ENCODE results near the gene CSNK2B. TPM values are rescaled to one million over a fixed set of nuclear protein-coding genes. Genes with fewer than 3 reads are reported as not detected.

The CSNK2B gene
- total and polyA plus RNA-seq, 9 of the 15 experiments (the other 6 are each of a cell fraction or from before 2014, with no cell fraction given): 120 to 1,126 (median 529) TPM

DNA sequence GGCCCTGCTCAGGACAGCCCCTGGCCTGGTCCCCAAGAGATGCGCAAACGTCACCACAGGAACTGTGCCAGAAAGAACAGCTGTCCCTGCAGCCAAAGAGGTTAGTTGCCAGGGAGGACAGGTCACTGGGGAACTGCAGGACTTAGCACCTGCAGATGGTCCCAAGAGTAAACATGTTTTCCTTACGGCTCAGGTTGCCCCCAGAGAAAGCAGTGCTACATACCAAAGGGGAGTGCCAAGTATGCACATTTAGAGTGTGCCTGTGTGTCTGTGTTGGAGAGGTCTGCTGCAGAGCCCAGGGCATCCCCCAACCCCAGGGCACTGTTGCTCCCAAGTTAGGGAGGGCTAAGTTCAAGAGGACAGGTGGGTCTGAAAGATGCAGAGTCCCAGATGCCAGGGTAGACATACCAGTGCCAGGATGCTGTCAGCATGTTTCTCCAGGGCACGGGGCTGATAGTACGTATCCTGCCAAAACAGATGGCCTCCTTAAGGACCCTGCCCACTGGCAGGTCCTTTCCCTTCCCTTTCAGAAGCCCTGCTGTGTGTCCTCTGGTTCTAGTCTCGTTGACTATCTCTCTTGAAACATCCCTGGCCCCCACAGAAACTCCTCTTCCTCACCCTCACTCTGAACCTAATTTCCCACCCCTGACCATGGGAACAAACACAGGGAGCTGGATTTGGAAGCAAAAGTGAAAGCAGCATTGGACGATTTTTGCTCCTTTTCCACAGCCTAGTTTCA, 36.0 kb downstream of the CSNK2B start (continued):
- TF ChIP-seq FOXA3 (CRISPR knock-in tag; conservative IDR thresholded peaks at IDR 0.05 in 1 of 2, IDR thresholded peaks at IDR 0.05 in 1 of 2) (peak in 1 of 2 experiments; percentile 75; a peak in 1 of 4 replicates), NR1H2 (CRISPR knock-in tag; IDR thresholded peaks at IDR 0.05) (no peak), ARID1B (IDR thresholded peaks at IDR 0.05) (no peak), MXI1 (IDR thresholded peaks at IDR 0.05; ENCODE audit: low read depth, low read length) (no peak), FOXK2 (conservative IDR thresholded peaks at IDR 0.05 in 1 of 2, IDR thresholded peaks at IDR 0.05 in 1 of 2; ENCODE audit: low read depth in 2 of 2) (0 out of 4 replicates have a peak, but pooled peaks of 1 of the 2 experiments have one; percentile 11), ZNF707 (CRISPR knock-in tag; conservative IDR thresholded peaks at IDR 0.05) (no peak), BRF1 (IDR thresholded peaks at IDR 0.05; ENCODE audit: borderline replicate concordance, extremely low read depth, insufficient read length) (no peak), ZFP36 (IDR thresholded peaks at IDR 0.05; ENCODE audit: low read depth, low read length, partially characterized antibody) (no peak)
- TF ChIP-seq, protein P1, sequence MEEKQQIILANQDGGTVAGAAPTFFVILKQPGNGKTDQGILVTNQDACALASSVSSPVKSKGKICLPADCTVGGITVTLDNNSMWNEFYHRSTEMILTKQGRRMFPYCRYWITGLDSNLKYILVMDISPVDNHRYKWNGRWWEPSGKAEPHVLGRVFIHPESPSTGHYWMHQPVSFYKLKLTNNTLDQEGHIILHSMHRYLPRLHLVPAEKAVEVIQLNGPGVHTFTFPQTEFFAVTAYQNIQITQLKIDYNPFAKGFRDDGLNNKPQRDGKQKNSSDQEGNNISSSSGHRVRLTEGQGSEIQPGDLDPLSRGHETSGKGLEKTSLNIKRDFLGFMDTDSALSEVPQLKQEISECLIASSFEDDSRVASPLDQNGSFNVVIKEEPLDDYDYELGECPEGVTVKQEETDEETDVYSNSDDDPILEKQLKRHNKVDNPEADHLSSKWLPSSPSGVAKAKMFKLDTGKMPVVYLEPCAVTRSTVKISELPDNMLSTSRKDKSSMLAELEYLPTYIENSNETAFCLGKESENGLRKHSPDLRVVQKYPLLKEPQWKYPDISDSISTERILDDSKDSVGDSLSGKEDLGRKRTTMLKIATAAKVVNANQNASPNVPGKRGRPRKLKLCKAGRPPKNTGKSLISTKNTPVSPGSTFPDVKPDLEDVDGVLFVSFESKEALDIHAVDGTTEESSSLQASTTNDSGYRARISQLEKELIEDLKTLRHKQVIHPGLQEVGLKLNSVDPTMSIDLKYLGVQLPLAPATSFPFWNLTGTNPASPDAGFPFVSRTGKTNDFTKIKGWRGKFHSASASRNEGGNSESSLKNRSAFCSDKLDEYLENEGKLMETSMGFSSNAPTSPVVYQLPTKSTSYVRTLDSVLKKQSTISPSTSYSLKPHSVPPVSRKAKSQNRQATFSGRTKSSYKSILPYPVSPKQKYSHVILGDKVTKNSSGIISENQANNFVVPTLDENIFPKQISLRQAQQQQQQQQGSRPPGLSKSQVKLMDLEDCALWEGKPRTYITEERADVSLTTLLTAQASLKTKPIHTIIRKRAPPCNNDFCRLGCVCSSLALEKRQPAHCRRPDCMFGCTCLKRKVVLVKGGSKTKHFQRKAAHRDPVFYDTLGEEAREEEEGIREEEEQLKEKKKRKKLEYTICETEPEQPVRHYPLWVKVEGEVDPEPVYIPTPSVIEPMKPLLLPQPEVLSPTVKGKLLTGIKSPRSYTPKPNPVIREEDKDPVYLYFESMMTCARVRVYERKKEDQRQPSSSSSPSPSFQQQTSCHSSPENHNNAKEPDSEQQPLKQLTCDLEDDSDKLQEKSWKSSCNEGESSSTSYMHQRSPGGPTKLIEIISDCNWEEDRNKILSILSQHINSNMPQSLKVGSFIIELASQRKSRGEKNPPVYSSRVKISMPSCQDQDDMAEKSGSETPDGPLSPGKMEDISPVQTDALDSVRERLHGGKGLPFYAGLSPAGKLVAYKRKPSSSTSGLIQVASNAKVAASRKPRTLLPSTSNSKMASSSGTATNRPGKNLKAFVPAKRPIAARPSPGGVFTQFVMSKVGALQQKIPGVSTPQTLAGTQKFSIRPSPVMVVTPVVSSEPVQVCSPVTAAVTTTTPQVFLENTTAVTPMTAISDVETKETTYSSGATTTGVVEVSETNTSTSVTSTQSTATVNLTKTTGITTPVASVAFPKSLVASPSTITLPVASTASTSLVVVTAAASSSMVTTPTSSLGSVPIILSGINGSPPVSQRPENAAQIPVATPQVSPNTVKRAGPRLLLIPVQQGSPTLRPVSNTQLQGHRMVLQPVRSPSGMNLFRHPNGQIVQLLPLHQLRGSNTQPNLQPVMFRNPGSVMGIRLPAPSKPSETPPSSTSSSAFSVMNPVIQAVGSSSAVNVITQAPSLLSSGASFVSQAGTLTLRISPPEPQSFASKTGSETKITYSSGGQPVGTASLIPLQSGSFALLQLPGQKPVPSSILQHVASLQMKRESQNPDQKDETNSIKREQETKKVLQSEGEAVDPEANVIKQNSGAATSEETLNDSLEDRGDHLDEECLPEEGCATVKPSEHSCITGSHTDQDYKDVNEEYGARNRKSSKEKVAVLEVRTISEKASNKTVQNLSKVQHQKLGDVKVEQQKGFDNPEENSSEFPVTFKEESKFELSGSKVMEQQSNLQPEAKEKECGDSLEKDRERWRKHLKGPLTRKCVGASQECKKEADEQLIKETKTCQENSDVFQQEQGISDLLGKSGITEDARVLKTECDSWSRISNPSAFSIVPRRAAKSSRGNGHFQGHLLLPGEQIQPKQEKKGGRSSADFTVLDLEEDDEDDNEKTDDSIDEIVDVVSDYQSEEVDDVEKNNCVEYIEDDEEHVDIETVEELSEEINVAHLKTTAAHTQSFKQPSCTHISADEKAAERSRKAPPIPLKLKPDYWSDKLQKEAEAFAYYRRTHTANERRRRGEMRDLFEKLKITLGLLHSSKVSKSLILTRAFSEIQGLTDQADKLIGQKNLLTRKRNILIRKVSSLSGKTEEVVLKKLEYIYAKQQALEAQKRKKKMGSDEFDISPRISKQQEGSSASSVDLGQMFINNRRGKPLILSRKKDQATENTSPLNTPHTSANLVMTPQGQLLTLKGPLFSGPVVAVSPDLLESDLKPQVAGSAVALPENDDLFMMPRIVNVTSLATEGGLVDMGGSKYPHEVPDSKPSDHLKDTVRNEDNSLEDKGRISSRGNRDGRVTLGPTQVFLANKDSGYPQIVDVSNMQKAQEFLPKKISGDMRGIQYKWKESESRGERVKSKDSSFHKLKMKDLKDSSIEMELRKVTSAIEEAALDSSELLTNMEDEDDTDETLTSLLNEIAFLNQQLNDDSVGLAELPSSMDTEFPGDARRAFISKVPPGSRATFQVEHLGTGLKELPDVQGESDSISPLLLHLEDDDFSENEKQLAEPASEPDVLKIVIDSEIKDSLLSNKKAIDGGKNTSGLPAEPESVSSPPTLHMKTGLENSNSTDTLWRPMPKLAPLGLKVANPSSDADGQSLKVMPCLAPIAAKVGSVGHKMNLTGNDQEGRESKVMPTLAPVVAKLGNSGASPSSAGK (IDR thresholded peaks at IDR 0.05): no peak
- TF ChIP-seq, protein P2, sequence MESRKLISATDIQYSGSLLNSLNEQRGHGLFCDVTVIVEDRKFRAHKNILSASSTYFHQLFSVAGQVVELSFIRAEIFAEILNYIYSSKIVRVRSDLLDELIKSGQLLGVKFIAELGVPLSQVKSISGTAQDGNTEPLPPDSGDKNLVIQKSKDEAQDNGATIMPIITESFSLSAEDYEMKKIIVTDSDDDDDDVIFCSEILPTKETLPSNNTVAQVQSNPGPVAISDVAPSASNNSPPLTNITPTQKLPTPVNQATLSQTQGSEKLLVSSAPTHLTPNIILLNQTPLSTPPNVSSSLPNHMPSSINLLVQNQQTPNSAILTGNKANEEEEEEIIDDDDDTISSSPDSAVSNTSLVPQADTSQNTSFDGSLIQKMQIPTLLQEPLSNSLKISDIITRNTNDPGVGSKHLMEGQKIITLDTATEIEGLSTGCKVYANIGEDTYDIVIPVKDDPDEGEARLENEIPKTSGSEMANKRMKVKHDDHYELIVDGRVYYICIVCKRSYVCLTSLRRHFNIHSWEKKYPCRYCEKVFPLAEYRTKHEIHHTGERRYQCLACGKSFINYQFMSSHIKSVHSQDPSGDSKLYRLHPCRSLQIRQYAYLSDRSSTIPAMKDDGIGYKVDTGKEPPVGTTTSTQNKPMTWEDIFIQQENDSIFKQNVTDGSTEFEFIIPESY (CRISPR knock-in tag; IDR thresholded peaks at IDR 0.05): no peak
